HG03064 (cell line): ENCODE measurements around the gene USP9X.
A peak's percentile ranks its signal among the peaks of the same experiment; 100 is the strongest.
"Not testable (repeated sequence)": the region's sequence is repeated elsewhere in the genome, so short reads cannot be mapped to it uniquely, and the experiment has no call there.

Experiments
- ATAC-seq: cut with Tn5 transposase; IDR thresholded peaks from one replicate; pipeline ENCODE4 v1.9.1; 2021; ENCODE audit warnings: low read depth; ENCODE audit not compliant: unreplicated experiment

Gene USP9X

GRCh38 chrX:41122664-41123257 is 37.5 kb downstream of the USP9X start:
- no peak for ATAC-seq

GRCh38 chrX:41127477-41128192 is 42.4 kb downstream of the USP9X start:
- ATAC-seq = peak; percentile 66

- no peak for ATAC-seq
Observed at GRCh38 chrX:41128955-41129354, 43.7 kb downstream of the USP9X start.

- ATAC-seq = no peak
Observed at GRCh38 chrX:41131766-41132165, 46.5 kb downstream of the USP9X start.

- ATAC-seq = no peak
Observed at GRCh38 chrX:41133551-41133950, 48.3 kb downstream of the USP9X start.

GRCh38 chrX:41137589-41137988 is 52.3 kb downstream of the USP9X start:
- no peak for ATAC-seq

- ATAC-seq = no peak
Observed at GRCh38 chrX:41142130-41142910, 57.1 kb downstream of the USP9X start.

- no peak for ATAC-seq
Observed at GRCh38 chrX:41144873-41145272, 59.6 kb downstream of the USP9X start.

GRCh38 chrX:41145920-41146608 is 60.8 kb downstream of the USP9X start:
- no peak for ATAC-seq

GRCh38 chrX:41148553-41148952 is 63.3 kb downstream of the USP9X start:
- ATAC-seq = no peak

GRCh38 chrX:41150043-41150442 is 64.8 kb downstream of the USP9X start:
- ATAC-seq = no peak

GRCh38 chrX:41151726-41152125 is 66.5 kb downstream of the USP9X start:
- not testable (repeated sequence) for ATAC-seq

GRCh38 chrX:41152221-41152620 is 67.0 kb downstream of the USP9X start:
- no peak for ATAC-seq

- ATAC-seq = no peak
Observed at GRCh38 chrX:41153448-41153847, 68.2 kb downstream of the USP9X start.

- no peak for ATAC-seq
Observed at GRCh38 chrX:41153957-41154356, 68.7 kb downstream of the USP9X start.

- no peak for ATAC-seq
Observed at GRCh38 chrX:41164449-41164848, 79.2 kb downstream of the USP9X start.

GRCh38 chrX:41167888-41168287 is 82.6 kb downstream of the USP9X start:
- ATAC-seq = no peak

GRCh38 chrX:41176263-41176662 is 91.0 kb downstream of the USP9X start:
- ATAC-seq = no peak

GRCh38 chrX:41177297-41177696 is 92.1 kb downstream of the USP9X start:
- ATAC-seq = no peak

GRCh38 chrX:41178201-41178600 is 93.0 kb downstream of the USP9X start:
- no peak for ATAC-seq
